HS-5 (cell line): ENCODE results near the gene GRIK2.

Experiments used
- DNase-seq: peaks from one replicate; pipeline ENCODE4 v3.0.0-alpha.2; 2012; ENCODE audit warnings: low read depth

The GRIK2 gene

DNA sequence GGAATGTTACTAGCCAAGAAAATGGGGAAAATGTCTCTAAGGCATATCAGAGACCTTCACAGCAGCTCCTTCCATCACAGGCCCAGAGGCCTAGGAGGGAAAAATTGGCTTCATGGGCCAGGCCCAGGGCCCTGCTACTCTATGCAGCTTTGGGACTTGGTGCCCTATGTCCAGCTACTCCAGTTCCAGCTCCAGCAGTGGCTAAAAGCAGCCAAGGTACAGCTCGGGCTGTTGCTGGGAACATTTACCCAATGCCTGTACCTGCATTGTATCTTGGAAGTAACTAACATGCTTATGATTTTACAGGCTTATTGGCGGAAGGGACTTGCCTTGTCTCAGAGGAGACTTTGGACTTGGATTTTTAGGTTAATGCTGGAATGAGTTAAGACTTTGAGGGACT lies 390.6 kb downstream of the GRIK2 start:
- DNase-seq: no peak

GRCh38 chr6:101799531-101799930 lies 406.0 kb downstream of the GRIK2 start:
- no peak for DNase-seq

DNA sequence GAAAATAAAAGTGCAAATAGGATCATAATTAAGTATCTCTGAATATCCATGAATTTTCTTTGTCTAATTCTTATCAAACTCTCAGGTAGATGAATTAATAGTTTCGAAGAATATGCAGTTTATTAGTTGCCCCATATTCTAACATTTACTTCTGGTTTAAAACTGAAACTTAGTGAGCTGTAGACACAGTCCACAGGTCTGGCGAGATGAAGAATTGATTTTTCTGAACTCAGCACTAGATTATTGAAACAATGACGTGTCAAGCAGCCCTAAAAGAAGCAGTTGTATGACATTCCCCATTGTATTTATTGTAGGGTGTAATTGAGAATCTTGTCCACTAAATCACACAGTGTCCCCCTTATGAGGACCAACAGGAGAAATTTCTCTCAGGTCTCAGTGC lies 407.1 kb downstream of the GRIK2 start:
- no peak for DNase-seq

- peak; percentile 30 for DNase-seq
These were observed 409.6 kb downstream of the GRIK2 start for GRCh38 chr6:101803136-101803535.

GRCh38 chr6:101806241-101806640 lies 412.7 kb downstream of the GRIK2 start:
- DNase-seq: peak; percentile 92

DNA sequence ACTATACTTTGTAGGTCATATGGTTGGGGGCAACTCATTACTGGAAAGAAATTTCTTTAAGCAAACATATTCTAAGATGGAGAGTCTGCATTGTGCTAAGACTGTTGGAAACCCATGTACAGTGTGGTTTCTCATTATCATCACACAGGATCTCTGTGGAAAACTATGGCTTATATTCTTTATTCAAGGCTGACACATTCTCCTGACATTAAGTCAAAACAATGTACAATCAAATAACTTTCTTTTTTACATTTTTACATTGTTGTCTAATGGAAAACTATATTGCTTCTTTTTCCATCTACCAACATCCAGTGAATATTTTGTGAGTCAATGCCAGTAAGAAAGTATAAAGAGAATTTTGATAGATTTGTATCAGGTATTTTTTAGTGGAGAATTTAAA lies 417.6 kb downstream of the GRIK2 start:
- DNase-seq: no peak

- no peak for DNase-seq
These were observed 423.2 kb downstream of the GRIK2 start for GRCh38 chr6:101816716-101817115.

DNA sequence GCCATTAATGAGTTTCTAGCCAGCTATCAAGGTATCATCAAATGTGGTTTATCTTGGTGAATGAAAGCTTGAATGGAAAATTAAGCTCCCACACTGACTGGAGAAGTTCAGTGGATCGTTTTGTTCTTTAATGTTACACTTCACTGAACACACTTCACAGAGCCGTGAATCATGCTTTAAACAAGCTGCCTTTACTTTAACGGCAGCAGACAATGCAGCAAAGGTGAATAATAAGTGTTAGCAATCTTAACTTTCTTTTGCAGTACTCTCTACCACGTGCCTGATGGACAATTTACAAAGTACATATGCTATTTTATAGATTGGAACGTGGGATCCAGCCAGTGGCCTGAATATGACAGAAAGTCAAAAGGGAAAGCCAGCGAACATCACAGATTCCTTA lies 424.5 kb downstream of the GRIK2 start:
- no peak for DNase-seq

DNA sequence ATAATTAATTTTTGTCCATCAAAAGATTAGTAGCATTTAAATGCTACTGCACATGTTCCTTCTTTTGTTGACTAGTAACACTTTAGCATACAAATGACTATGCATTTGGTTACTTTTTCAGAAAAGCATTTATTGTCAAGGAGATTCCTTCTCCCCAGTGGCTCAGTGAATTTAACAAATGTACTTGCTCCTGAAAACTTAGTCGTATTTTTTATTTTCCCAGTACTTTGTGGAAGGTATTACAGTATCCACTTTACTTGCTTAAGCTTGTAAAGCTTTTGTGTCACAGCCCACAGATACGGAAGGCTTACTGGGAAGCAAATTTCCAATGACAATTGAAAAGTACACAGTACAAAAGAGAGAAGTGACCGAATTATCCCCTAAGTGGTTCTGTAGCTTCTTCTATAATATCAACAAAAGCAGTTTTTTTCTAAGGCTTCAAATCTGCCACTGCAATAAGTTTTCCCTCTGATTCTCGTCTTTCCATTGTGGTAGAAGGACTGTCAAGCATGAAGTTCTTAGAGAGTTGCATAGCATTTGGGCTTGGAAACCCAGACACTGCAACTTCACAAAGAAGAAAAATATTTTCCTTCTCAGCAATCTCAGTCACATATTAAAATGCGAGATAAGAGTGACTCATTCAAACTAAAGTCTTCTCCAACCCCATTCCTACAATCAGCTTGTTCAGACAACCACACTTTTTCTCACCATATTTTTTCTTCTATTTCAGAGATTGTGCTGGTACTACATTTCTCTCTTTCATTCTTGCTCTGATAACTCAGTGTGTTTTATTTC lies 431.2 kb downstream of the GRIK2 start:
- DNase-seq: no peak

- no peak for DNase-seq
These were observed 432.8 kb downstream of the GRIK2 start for GRCh38 chr6:101826269-101826668.

DNA sequence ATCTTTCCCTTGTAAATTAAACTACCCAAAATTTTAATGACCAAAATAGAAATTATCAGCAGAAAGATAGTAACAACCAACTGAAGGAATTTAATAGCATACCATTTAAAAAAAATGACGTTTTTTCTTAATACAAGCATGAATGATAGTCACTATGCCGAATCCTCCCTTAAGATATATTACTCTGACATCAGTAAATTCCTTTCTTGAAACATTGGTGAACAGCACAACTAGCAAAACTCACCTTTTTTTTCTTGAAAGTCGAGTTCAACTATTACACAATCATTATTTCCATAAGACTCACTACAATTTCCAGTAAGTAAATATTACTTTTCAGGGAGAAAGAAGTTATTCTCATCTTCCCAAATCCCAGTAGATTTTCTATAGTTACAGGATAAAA lies 433.2 kb downstream of the GRIK2 start:
- DNase-seq: no peak

DNA sequence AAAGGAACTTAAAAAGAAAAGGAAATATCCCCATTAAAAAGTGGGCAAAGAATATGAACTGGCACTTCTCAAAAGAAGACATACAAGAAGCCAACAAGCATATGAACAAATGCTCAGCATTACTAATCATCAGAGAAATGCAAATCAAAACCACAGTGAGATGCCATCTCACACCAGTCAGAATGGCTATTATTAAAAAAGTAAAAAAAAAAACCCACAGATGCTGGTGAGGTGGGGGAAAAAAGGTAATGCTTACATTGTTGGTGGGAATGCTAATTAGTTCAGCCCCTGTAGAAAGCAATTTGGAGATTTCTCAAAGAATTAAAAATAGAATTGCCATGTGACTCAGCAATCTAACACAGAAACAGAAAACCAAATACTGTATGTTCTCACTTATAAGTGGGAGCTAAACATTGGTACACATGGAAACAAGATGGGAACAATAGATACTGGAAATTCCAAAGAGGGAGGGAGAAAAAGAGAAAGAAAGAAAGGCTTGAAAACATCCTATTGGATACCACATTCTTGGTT lies 437.1 kb downstream of the GRIK2 start:
- peak; percentile 49 for DNase-seq

DNA sequence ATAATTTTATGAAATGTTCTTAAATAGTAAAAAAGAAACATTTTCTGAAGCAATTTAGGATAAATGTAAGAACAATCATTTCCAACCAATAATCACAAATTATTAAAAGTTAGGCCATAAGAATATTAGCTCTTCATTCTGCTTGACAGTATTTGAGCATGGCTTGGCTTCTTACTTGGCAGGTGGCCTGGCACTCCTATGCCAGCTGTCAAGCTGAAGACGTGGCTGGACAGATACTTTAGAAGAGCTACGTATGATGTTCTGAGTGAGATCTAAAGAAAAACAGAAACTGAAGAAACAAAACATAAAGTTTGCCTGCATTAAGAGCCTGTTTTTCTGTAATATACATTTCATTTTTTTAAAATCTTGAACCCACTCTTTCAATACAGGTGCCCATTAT lies 438.9 kb downstream of the GRIK2 start:
- no peak for DNase-seq

DNA sequence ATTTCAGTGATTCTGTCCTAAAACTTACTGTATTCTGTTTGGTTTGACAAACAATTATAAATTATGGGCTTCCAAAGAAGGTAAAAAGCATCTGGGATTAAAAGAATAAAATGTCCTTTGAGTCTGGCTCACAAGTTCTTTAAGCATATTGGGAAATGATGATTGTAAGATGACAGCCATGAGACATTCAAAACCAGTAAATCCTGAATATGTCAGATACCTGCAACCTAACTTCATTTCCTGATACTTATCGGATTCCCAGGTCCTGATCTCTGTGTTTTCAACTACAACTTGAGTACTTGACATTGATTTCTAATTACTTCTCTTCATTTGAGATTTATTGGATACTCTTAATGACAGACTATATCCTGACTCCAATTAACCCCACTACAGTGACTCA lies 446.6 kb downstream of the GRIK2 start:
- DNase-seq: no peak

DNA sequence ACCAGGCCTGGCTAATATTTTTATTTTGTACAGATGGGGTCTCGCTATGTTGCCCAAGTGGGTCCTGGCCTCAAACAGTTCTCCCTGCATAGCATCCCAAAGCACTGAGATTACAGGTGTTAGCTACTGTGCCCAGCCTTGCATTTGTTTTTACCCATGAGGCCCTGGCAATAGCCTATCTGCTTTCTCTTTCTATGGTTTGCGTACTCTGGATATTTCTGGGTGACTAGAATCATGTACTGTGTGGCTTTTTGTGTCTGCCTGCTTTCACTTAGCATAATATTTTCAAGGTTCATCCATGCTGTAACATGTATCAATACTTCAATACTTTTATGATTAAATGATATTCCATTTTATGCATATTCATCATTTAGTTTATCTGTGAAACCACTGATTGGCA lies 451.7 kb downstream of the GRIK2 start:
- DNase-seq: no peak

DNA sequence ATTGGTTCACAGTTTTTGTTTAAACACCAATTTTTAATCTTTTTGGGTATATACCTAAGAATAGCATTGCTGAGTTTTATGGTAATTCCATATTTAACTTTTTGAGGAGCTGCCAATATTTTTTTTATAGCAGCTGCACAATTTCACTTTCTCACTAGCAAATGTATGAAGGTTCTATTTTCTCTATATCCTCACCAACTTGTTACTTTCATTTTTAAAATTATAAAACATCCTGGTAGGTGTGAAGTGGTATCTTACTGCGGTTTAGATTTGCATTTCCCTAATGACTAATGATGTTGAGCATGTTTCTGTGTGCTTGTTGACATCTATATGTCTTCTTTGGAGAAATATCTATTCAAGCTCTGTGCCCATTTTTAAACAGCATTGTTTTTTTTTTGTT lies 452.1 kb downstream of the GRIK2 start:
- DNase-seq: no peak

DNA sequence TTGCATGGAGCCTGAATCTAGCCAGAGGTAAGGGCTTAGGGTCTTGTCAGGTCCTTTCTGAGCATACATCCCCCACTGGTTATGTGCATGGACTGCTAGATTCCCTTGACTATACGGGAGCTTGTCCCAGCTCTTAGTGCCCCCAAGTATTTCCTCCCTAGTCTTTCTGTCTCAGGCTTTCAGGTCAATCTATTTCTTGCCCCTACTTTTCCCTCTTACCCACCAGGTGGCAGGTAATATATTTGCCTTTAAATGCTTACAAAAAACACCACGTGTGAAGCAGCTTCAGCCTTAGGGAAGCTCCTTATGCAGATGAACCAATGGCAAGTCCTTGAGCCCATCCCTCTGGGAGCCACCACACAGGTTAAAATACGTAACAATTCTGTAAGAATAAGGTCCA lies 454.2 kb downstream of the GRIK2 start:
- DNase-seq: no peak

- DNase-seq: no peak
These were observed 458.4 kb downstream of the GRIK2 start for GRCh38 chr6:101851911-101852310.

GRCh38 chr6:101853231-101854085 lies 459.9 kb downstream of the GRIK2 start:
- no peak for DNase-seq

DNA sequence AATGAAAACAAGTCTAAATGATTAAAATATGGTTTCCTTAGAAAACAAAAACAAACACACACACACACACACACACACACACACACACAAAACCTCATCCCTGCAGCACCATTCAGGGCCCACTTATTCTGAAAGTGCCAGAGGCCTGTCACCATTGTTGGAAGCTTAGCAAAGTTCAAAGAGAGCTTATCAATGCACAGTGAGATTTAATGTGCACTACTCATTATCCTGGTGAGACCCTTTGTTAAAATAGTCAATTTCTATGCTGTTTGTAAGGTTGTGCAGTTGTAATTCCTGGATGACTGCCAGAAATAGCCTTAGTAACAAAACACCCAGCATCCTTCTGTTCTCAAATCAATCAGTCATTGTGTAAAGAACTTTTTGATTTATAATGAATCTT lies 482.9 kb downstream of the GRIK2 start:
- no peak for DNase-seq

- DNase-seq: no peak
These were observed 485.2 kb downstream of the GRIK2 start for GRCh38 chr6:101878554-101879276.

GRCh38 chr6:101879782-101880181 lies 486.3 kb downstream of the GRIK2 start:
- DNase-seq: no peak
